Rectal smooth muscle tissue (tissue), 1 donor: Measurements from ENCODE around the gene SLC41A1.

ENCODE experiments used
- H3K27ac ChIP-seq: one replicate; pipeline ENCODE4 v1.7.0; 2013; ENCODE audit warnings: low read depth, low read length, inconsistent platforms
- H3K27me3 ChIP-seq: one replicate; pipeline ENCODE4 v1.7.0; 2013; ENCODE audit warnings: low read length; ENCODE audit not compliant: control insufficient read depth, insufficient read depth
- H3K36me3 ChIP-seq: one replicate; pipeline ENCODE4 v1.7.0; 2013; ENCODE audit warnings: low read length; ENCODE audit not compliant: control insufficient read depth, insufficient read depth
- H3K4me1 ChIP-seq: one replicate; pipeline ENCODE4 v1.7.0; 2013; ENCODE audit warnings: low read length; ENCODE audit not compliant: control insufficient read depth, insufficient read depth
- H3K4me3 ChIP-seq: one replicate; pipeline ENCODE4 v1.7.0; 2013; ENCODE audit warnings: low read length
- H3K9ac ChIP-seq: one replicate; pipeline ENCODE4 v1.7.0; 2013; ENCODE audit warnings: low read length

SLC41A1 gene

GRCh38 chr1:205775717-205776056, 37.3 kb downstream of the SLC41A1 start:
- Histone ChIP-seq H3K36me3 (no peaks in the 10 kb centered on the region), H3K4me3 (peak overlapping the region; percentile 95), H3K27me3 (no peaks in the 10 kb centered on the region), H3K4me1 (peaks cover 2% of the 10 kb centered on the region), H3K9ac (no peak overlapping the region), H3K27ac (no peak overlapping the region)

GRCh38 chr1:205775015-205775716, 37.8 kb downstream of the SLC41A1 start, which contains the start of gene RAB29:
RAB29 (minus strand) TSS chr1:205775482; CDS start chr1:205774956, 526 bp downstream.
- peaks cover 2% of the 10 kb centered on the region for H3K4me1 ChIP-seq
- peak within 1 kb of the TSS; percentile 2 for H3K27ac ChIP-seq
- H3K27me3 ChIP-seq: no peaks in the 10 kb centered on the region
- no peaks in the 10 kb centered on the region for H3K36me3 ChIP-seq
- H3K4me3 ChIP-seq: peak within 1 kb of the TSS; percentile 95
- H3K9ac ChIP-seq: peak within 1 kb of the TSS; percentile 67

GRCh38 chr1:205774198-205775014, 38.6 kb downstream of the SLC41A1 start:
- H3K4me3 ChIP-seq: peak overlapping the region; percentile 95
- peak overlapping the region; percentile 2 for H3K27ac ChIP-seq
- no peaks in the 10 kb centered on the region for H3K27me3 ChIP-seq
- H3K9ac ChIP-seq: peak overlapping the region; percentile 67
- no peaks in the 10 kb centered on the region for H3K36me3 ChIP-seq
- peaks cover 5% of the 10 kb centered on the region for H3K4me1 ChIP-seq

GRCh38 chr1:205772607-205773032, 40.4 kb downstream of the SLC41A1 start:
- no peak overlapping the region for H3K4me3 ChIP-seq
- no peaks in the 10 kb centered on the region for H3K27me3 ChIP-seq
- peaks cover 5% of the 10 kb centered on the region for H3K4me1 ChIP-seq
- no peak overlapping the region for H3K27ac ChIP-seq
- H3K36me3 ChIP-seq: no peaks in the 10 kb centered on the region
- no peak overlapping the region for H3K9ac ChIP-seq

- no peak overlapping the region for H3K4me3 ChIP-seq
- H3K9ac ChIP-seq: no peak overlapping the region
- H3K4me1 ChIP-seq: peaks cover 3% of the 10 kb centered on the region
- H3K27me3 ChIP-seq: no peaks in the 10 kb centered on the region
- no peaks in the 10 kb centered on the region for H3K36me3 ChIP-seq
- no peak overlapping the region for H3K27ac ChIP-seq
Measured at GRCh38 chr1:205770618-205771017, 42.4 kb downstream of the SLC41A1 start.

GRCh38 chr1:205769641-205770365, 43.2 kb downstream of the SLC41A1 start:
- Histone ChIP-seq H3K36me3 (no peaks in the 10 kb centered on the region), H3K27ac (no peak overlapping the region), H3K4me1 (peaks cover 2% of the 10 kb centered on the region), H3K4me3 (no peak overlapping the region), H3K27me3 (no peaks in the 10 kb centered on the region), H3K9ac (no peak overlapping the region)

- H3K27ac ChIP-seq: no peak overlapping the region
- no peak overlapping the region for H3K9ac ChIP-seq
- H3K27me3 ChIP-seq: no peaks in the 10 kb centered on the region
- peaks cover 2% of the 10 kb centered on the region for H3K4me1 ChIP-seq
- H3K4me3 ChIP-seq: no peak overlapping the region
- H3K36me3 ChIP-seq: no peaks in the 10 kb centered on the region
Measured at GRCh38 chr1:205767248-205767647, 45.8 kb downstream of the SLC41A1 start.

- Histone ChIP-seq H3K4me1 (peaks cover 2% of the 10 kb centered on the region), H3K4me3 (no peak overlapping the region), H3K36me3 (no peaks in the 10 kb centered on the region), H3K27me3 (no peaks in the 10 kb centered on the region), H3K27ac (no peak overlapping the region), H3K9ac (no peak overlapping the region)
Measured at GRCh38 chr1:205766570-205766969, 46.4 kb downstream of the SLC41A1 start.

GRCh38 chr1:205766038-205766437, 47.0 kb downstream of the SLC41A1 start:
- H3K27me3 ChIP-seq: no peaks in the 10 kb centered on the region
- no peak overlapping the region for H3K27ac ChIP-seq
- no peaks in the 10 kb centered on the region for H3K36me3 ChIP-seq
- peaks cover 2% of the 10 kb centered on the region for H3K4me1 ChIP-seq
- H3K4me3 ChIP-seq: no peak overlapping the region
- no peak overlapping the region for H3K9ac ChIP-seq

GRCh38 chr1:205764578-205764977, 48.4 kb downstream of the SLC41A1 start:
- Histone ChIP-seq H3K9ac (no peak overlapping the region), H3K27ac (no peak overlapping the region), H3K4me1 (no peaks in the 10 kb centered on the region), H3K27me3 (no peaks in the 10 kb centered on the region), H3K36me3 (no peaks in the 10 kb centered on the region), H3K4me3 (no peak overlapping the region)

GRCh38 chr1:205763980-205764379, 49.0 kb downstream of the SLC41A1 start:
- H3K4me1 ChIP-seq: no peaks in the 10 kb centered on the region
- H3K27ac ChIP-seq: no peak overlapping the region
- no peak overlapping the region for H3K4me3 ChIP-seq
- no peaks in the 10 kb centered on the region for H3K36me3 ChIP-seq
- H3K27me3 ChIP-seq: no peaks in the 10 kb centered on the region
- H3K9ac ChIP-seq: no peak overlapping the region

GRCh38 chr1:205760606-205761005, 52.4 kb downstream of the SLC41A1 start:
- H3K9ac ChIP-seq: no peak overlapping the region
- no peaks in the 10 kb centered on the region for H3K4me1 ChIP-seq
- H3K27ac ChIP-seq: no peak overlapping the region
- H3K36me3 ChIP-seq: no peaks in the 10 kb centered on the region
- H3K27me3 ChIP-seq: no peaks in the 10 kb centered on the region
- no peak overlapping the region for H3K4me3 ChIP-seq
